ENCODE measurements around the gene BLMH. TPM values are rescaled to one million over a fixed set of nuclear protein-coding genes. Genes with fewer than 3 reads are reported as not detected.

The BLMH gene
- total and polyA plus RNA-seq, 2 donors from 2014 or later = 30.5 to 32.5 TPM

GRCh38 chr17:30220414-30220813 is 71.3 kb downstream of the BLMH start:
- H3K27ac ChIP-seq (ENCODE audit: low read depth in 2 of 2, low read length in 2 of 2) = no peak overlapping the region
- TF ChIP-seq CTCF (IDR thresholded peaks at IDR 0.05; ENCODE audit: borderline replicate concordance, extremely low read depth, insufficient read depth) = no peak
- H3K4me1 ChIP-seq (ENCODE audit: control insufficient read depth in 2 of 3, insufficient read depth in 2 of 3, low read depth in 1 of 3, low read length in 3 of 3) = no peaks in the 10 kb centered on the region
- intact Hi-C loops (cut with DNase I) = no loop called here
- no peak overlapping the region for H3K4me3 ChIP-seq (ENCODE audit: low read length in 3 of 3)
- H3K9ac ChIP-seq (ENCODE audit: low read length in 3 of 3) = no peak overlapping the region
- H3K27me3 ChIP-seq (ENCODE audit: control insufficient read depth, insufficient read depth, low read length) = no peaks in the 10 kb centered on the region
- no peaks in the 10 kb centered on the region for H3K36me3 ChIP-seq (ENCODE audit: control insufficient read depth in 2 of 3, insufficient read depth in 3 of 3, low read length in 3 of 3)
- no peak for FAIRE-seq
- H3K9me3 ChIP-seq (ENCODE audit: control insufficient read depth in 2 of 3, insufficient read depth in 1 of 3, low read length in 3 of 3) = no peaks in the 10 kb centered on the region
- DNase-seq = no peak

- Histone ChIP-seq H3K4me3 (ENCODE audit: low read length in 3 of 3) (no peak overlapping the region), H3K9me3 (ENCODE audit: control insufficient read depth in 2 of 3, insufficient read depth in 1 of 3, low read length in 3 of 3) (no peaks in the 10 kb centered on the region), H3K27me3 (ENCODE audit: control insufficient read depth, insufficient read depth, low read length) (no peaks in the 10 kb centered on the region), H3K9ac (ENCODE audit: low read length in 3 of 3) (no peak overlapping the region), H3K4me1 (ENCODE audit: control insufficient read depth in 2 of 3, insufficient read depth in 2 of 3, low read depth in 1 of 3, low read length in 3 of 3) (no peaks in the 10 kb centered on the region), H3K27ac (ENCODE audit: low read depth in 2 of 2, low read length in 2 of 2) (no peak overlapping the region), H3K36me3 (ENCODE audit: control insufficient read depth in 2 of 3, insufficient read depth in 3 of 3, low read length in 3 of 3) (no peaks in the 10 kb centered on the region)
- no peak for TF ChIP-seq CTCF (IDR thresholded peaks at IDR 0.05; ENCODE audit: borderline replicate concordance, extremely low read depth, insufficient read depth)
- intact Hi-C loops (cut with DNase I) = no loop called here
- FAIRE-seq (no peak), DNase-seq (no peak)
Measured at GRCh38 chr17:30219833-30220232, 71.9 kb downstream of the BLMH start.

- Histone ChIP-seq H3K4me1 (ENCODE audit: control insufficient read depth in 2 of 3, insufficient read depth in 2 of 3, low read depth in 1 of 3, low read length in 3 of 3) (no peaks in the 10 kb centered on the region), H3K9ac (ENCODE audit: low read length in 3 of 3) (no peak overlapping the region), H3K27me3 (ENCODE audit: control insufficient read depth, insufficient read depth, low read length) (no peaks in the 10 kb centered on the region), H3K36me3 (ENCODE audit: control insufficient read depth in 2 of 3, insufficient read depth in 3 of 3, low read length in 3 of 3) (no peaks in the 10 kb centered on the region), H3K27ac (ENCODE audit: low read depth in 2 of 2, low read length in 2 of 2) (no peak overlapping the region), H3K9me3 (ENCODE audit: control insufficient read depth in 2 of 3, insufficient read depth in 1 of 3, low read length in 3 of 3) (no peaks in the 10 kb centered on the region), H3K4me3 (ENCODE audit: low read length in 3 of 3) (no peak overlapping the region)
- no peak for FAIRE-seq
- intact Hi-C loops (cut with DNase I) = no loop called here
- no peak for DNase-seq
- no peak for TF ChIP-seq CTCF (IDR thresholded peaks at IDR 0.05; ENCODE audit: borderline replicate concordance, extremely low read depth, insufficient read depth)
Measured at GRCh38 chr17:30219315-30219714, 72.4 kb downstream of the BLMH start.

- Histone ChIP-seq H3K9me3 (ENCODE audit: control insufficient read depth in 2 of 3, insufficient read depth in 1 of 3, low read length in 3 of 3) (no peaks in the 10 kb centered on the region), H3K27me3 (ENCODE audit: control insufficient read depth, insufficient read depth, low read length) (no peaks in the 10 kb centered on the region), H3K36me3 (ENCODE audit: control insufficient read depth in 2 of 3, insufficient read depth in 3 of 3, low read length in 3 of 3) (no peaks in the 10 kb centered on the region), H3K4me3 (ENCODE audit: low read length in 3 of 3) (no peak overlapping the region), H3K4me1 (ENCODE audit: control insufficient read depth in 2 of 3, insufficient read depth in 2 of 3, low read depth in 1 of 3, low read length in 3 of 3) (no peaks in the 10 kb centered on the region), H3K27ac (ENCODE audit: low read depth in 2 of 2, low read length in 2 of 2) (no peak overlapping the region), H3K9ac (ENCODE audit: low read length in 3 of 3) (no peak overlapping the region)
- intact Hi-C loops (cut with DNase I) = no loop called here
- TF ChIP-seq CTCF (IDR thresholded peaks at IDR 0.05; ENCODE audit: borderline replicate concordance, extremely low read depth, insufficient read depth) = no peak
- FAIRE-seq = no peak
- no peak for DNase-seq
Measured at GRCh38 chr17:30218799-30219198, 72.9 kb downstream of the BLMH start.
